Liver (tissue), 9 donors: ENCODE data around the gene CDC6. TPM values are rescaled to one million over a fixed set of nuclear protein-coding genes. Genes with fewer than 3 reads are reported as not detected.
A peak's percentile ranks its signal among the peaks of the same experiment; 100 is the strongest.
"Not testable (repeated sequence)": the region's sequence is repeated elsewhere in the genome, so short reads cannot be mapped to it uniquely, and the experiment has no call there.

Experiments used
- DNase-seq: peaks from one replicate; pipeline ENCODE4 v3.0.0-alpha.2; 2017; ENCODE audit warnings: low spot score
- H3K27ac ChIP-seq, 2 donors: one replicate each; pipeline ENCODE4 v1.7.0; 2013; ENCODE audit warnings: inconsistent platforms in 2 of 2, low read length in 2 of 2, control low read depth in 1 of 2, low read depth in 1 of 2, mild to moderate bottlenecking in 1 of 2
- H3K27me3 ChIP-seq, 4 donors: one replicate each; pipeline versions ENCODE4 v1.6.1 to v1.7.0; 2013; ENCODE audit warnings: low read length in 3 of 4, inconsistent platforms in 1 of 4, mild to moderate bottlenecking in 1 of 4, moderate library complexity in 1 of 4; ENCODE audit not compliant: control insufficient read depth in 4 of 4, insufficient read depth in 4 of 4
- H3K36me3 ChIP-seq, 4 donors: one replicate each; pipeline versions ENCODE4 v1.6.1 to v1.7.0; 2013; ENCODE audit warnings: low read length in 3 of 4, mild to moderate bottlenecking in 3 of 4, low read depth in 1 of 4, moderate library complexity in 1 of 4; ENCODE audit not compliant: control insufficient read depth in 4 of 4, insufficient read depth in 3 of 4
- H3K4me1 ChIP-seq, 4 donors: one replicate each; pipeline versions ENCODE4 v1.6.1 to v1.7.0; 2013; ENCODE audit warnings: low read length in 3 of 4, mild to moderate bottlenecking in 3 of 4, moderate library complexity in 1 of 4; ENCODE audit not compliant: control insufficient read depth in 4 of 4, insufficient read depth in 4 of 4
- H3K4me3 ChIP-seq, 3 donors: one replicate each; pipeline versions ENCODE4 v1.6.1 to v1.7.0; 2013; ENCODE audit warnings: low read length in 3 of 3, control low read depth in 1 of 3, low read depth in 1 of 3, mild to moderate bottlenecking in 1 of 3
- H3K9ac ChIP-seq, 2 donors: one replicate each; pipeline ENCODE4 v1.7.0; 2013; ENCODE audit warnings: low read length in 2 of 2, mild to moderate bottlenecking in 2 of 2, moderate library complexity in 2 of 2, control low read depth in 1 of 2, low read depth in 1 of 2
- H3K9me3 ChIP-seq, 4 donors: one replicate each; pipeline versions ENCODE4 v1.6.1 to v1.7.0; 2013; ENCODE audit warnings: low read length in 3 of 4; ENCODE audit not compliant: control insufficient read depth in 4 of 4
- NR2F2 ChIP-seq: IDR thresholded peaks from 2 replicates; pipeline ENCODE4 v1.6.1; 2016; ENCODE audit warnings: antibody characterized with exemption
- RAD21 ChIP-seq, 2 donors: IDR thresholded peaks; 2 replicates each; pipeline ENCODE4 v1.6.1; 2016; ENCODE audit warnings: antibody characterized with exemption in 2 of 2, mild to moderate bottlenecking in 2 of 2
- REST ChIP-seq: IDR thresholded peaks from 2 replicates; pipeline ENCODE4 v1.6.1; 2016; ENCODE audit warnings: antibody characterized with exemption, mild to moderate bottlenecking
- TAF1 ChIP-seq: conservative IDR thresholded peaks from 2 replicates; pipeline ENCODE4 v1.6.1; 2016; ENCODE audit warnings: antibody characterized with exemption, mild to moderate bottlenecking
- WGBS: extraction: QIAGEN DNeasy Blood & Tissue Kit; methylation state at CpG from one replicate; pipeline ENCODE4 v1.1.7; 2013; 5-methylcytosine and 5-hydroxymethylcytosine counted together
- polyA plus RNA-seq, 2 donors: library from polyadenylated mRNA; stranded (reverse) in 1 of 2; unstranded in 1 of 2; fragments of 200-250 nt in 1 of 2; fragments of >200 nt in 1 of 2; fragmentation: Nextera tagmentation in 1 of 2; extraction: Ambion mirVana in 1 of 2; gene quantifications; one replicate each; pipeline versions ENCODE4 v1.2.1 to v1.2.3, GENCODE V29; 2013 to 2015
- total RNA-seq, 2 donors: library from RNA; depleted of rRNA; stranded (reverse); fragments of >200 nt; gene quantifications; one replicate each; pipeline ENCODE4 v1.2.3, GENCODE V29; 2014
- TF ChIP-seq, protein P1 (sequence below): fragments of 150-350 bp; IDR thresholded peaks from 2 replicates; pipeline ENCODE4 v1.5.1; 2017; ENCODE audit warnings: improper control_type of control experiment, low read depth, low read length; ENCODE audit not compliant: missing input control
- TF ChIP-seq, protein P2 (sequence below): IDR thresholded peaks from 2 replicates; pipeline ENCODE4 v1.6.1; 2016; ENCODE audit warnings: antibody characterized with exemption
- donor health status: healthy.
- donor health status: healthy.
- donor health status: healthy.
- donor health status: healthy.
- donor health status: healthy.

The CDC6 gene
- total and polyA plus RNA-seq, 4 donors, result 0.54 to 16.5 (median 2.5) TPM

DNA sequence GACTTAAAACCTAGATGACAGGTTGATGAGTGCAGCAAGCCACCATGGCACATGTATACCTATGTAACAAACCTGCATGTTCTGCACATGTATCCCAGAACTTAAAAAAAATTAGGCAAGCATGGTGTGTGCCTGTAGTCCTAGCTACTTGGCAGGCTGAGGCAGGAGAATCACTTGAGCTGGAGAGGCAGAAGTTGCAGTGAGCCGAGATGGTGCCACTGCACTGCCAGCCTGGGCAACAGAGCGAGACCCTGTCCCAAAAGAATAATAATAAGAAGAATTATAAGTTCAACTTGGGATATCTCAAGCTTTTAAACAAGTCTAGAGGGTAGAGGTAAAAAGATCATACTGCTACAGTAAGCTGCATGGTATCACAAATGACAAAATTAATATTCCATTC lies 9.8 kb downstream of the CDC6 start (continued):
- TF ChIP-seq REST (no peak), RAD21 (IDR thresholded peaks at IDR 0.05) (no peak)

DNA sequence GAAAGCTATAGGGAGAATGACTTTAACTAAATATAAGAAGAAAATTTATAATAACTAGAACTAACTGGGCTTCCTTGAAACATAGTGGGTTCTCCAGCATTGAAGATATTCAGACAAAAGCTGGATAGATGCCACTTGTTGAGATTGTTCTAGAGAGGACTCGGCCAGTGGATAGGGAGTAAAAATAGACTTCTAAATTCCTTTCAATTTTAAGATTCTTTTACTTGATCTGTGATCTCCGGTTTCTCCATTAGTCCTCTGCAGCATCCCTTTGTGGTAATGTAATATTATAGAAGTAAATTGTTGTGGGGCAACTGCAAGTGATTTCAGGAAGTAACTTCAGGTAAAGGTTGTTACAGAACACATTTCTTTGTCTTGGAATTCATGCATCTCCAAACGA lies 11.0 kb downstream of the CDC6 start:
- peak; percentile 36 for TF ChIP-seq NR2F2
- TF ChIP-seq TAF1, result no peak
- H3K9me3 ChIP-seq, result no peaks in the 10 kb centered on the region
- H3K27ac ChIP-seq, result no peak overlapping the region
- no peak for DNase-seq
- WGBS, result 81% methylated on average over 3 of the region's 3 CpGs
- peaks cover 0 to 11% (median 8%) of the 10 kb centered on the region in 4 donors for H3K4me1 ChIP-seq
- H3K4me3 ChIP-seq, result no peak overlapping the region
- no peaks in the 10 kb centered on the region for H3K27me3 ChIP-seq
- no peaks in the 10 kb centered on the region for H3K36me3 ChIP-seq
- H3K9ac ChIP-seq, result no peak overlapping the region

- H3K27me3 ChIP-seq, H3K4me3 ChIP-seq, H3K9ac ChIP-seq, H3K9me3 ChIP-seq, H3K36me3 ChIP-seq, H3K27ac ChIP-seq, DNase-seq: not testable (repeated sequence)
- peaks cover 0 to 14% (median 11%) of the 10 kb centered on the region in 4 donors for H3K4me1 ChIP-seq
- 89% methylated on average over 7 of the region's 7 CpGs for whole genome bisulfite sequencing
- TF ChIP-seq NR2F2, result peak; percentile 7
Measured at GRCh38 chr17:40299159-40299757, 11.6 kb downstream of the CDC6 start.

GRCh38 chr17:40301315-40301714 lies 13.6 kb downstream of the CDC6 start:
- DNase-seq, result no peak
- no peaks in the 10 kb centered on the region for H3K9me3 ChIP-seq
- H3K4me1 ChIP-seq, result peaks cover 0 to 14% (median 11%) of the 10 kb centered on the region in 4 donors
- H3K27me3 ChIP-seq, result no peaks in the 10 kb centered on the region
- H3K36me3 ChIP-seq, result no peaks in the 10 kb centered on the region
- H3K27ac ChIP-seq, result no peak overlapping the region
- no peak overlapping the region for H3K4me3 ChIP-seq
- H3K9ac ChIP-seq, result no peak overlapping the region
- WGBS, result 42% methylated on average over 4 of the region's 4 CpGs
- TF ChIP-seq, protein P1, sequence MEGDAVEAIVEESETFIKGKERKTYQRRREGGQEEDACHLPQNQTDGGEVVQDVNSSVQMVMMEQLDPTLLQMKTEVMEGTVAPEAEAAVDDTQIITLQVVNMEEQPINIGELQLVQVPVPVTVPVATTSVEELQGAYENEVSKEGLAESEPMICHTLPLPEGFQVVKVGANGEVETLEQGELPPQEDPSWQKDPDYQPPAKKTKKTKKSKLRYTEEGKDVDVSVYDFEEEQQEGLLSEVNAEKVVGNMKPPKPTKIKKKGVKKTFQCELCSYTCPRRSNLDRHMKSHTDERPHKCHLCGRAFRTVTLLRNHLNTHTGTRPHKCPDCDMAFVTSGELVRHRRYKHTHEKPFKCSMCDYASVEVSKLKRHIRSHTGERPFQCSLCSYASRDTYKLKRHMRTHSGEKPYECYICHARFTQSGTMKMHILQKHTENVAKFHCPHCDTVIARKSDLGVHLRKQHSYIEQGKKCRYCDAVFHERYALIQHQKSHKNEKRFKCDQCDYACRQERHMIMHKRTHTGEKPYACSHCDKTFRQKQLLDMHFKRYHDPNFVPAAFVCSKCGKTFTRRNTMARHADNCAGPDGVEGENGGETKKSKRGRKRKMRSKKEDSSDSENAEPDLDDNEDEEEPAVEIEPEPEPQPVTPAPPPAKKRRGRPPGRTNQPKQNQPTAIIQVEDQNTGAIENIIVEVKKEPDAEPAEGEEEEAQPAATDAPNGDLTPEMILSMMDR, result peak; percentile 42
- TF ChIP-seq, protein P2, sequence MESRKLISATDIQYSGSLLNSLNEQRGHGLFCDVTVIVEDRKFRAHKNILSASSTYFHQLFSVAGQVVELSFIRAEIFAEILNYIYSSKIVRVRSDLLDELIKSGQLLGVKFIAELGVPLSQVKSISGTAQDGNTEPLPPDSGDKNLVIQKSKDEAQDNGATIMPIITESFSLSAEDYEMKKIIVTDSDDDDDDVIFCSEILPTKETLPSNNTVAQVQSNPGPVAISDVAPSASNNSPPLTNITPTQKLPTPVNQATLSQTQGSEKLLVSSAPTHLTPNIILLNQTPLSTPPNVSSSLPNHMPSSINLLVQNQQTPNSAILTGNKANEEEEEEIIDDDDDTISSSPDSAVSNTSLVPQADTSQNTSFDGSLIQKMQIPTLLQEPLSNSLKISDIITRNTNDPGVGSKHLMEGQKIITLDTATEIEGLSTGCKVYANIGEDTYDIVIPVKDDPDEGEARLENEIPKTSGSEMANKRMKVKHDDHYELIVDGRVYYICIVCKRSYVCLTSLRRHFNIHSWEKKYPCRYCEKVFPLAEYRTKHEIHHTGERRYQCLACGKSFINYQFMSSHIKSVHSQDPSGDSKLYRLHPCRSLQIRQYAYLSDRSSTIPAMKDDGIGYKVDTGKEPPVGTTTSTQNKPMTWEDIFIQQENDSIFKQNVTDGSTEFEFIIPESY, result no peak
- peak; percentile 84 to 87 for TF ChIP-seq RAD21 (IDR thresholded peaks at IDR 0.05)
